ENCODE data around the gene ZNF205. TPM values are rescaled to one million over a fixed set of nuclear protein-coding genes. Genes with fewer than 3 reads are reported as not detected.

Gene ZNF205
- total RNA-seq, 1 donor from 2014 or later, result 12.9 TPM

- H3K27ac Mint-ChIP-seq (ENCODE audit: unreplicated experiment), result peak overlapping the region; percentile 97
- no peaks in the 10 kb centered on the region for H3K27me3 Mint-ChIP-seq (ENCODE audit: low read depth)
- H3K4me1 Mint-ChIP-seq (ENCODE audit: low read depth), result peaks cover 20% of the 10 kb centered on the region
- peak overlapping the region; percentile 90 for H3K4me3 Mint-ChIP-seq (ENCODE audit: unreplicated experiment)
- peak; percentile 32 for TF ChIP-seq CTCF (IDR thresholded peaks at IDR 0.05)
- H3K9me3 Mint-ChIP-seq (ENCODE audit: low read depth), result no peaks in the 10 kb centered on the region
- H3K36me3 Mint-ChIP-seq (ENCODE audit: low read depth), result no peaks in the 10 kb centered on the region
- no peak for DNase-seq (ENCODE audit: low spot score)
Observed at GRCh38 chr16:3158510-3159314, 46.3 kb downstream of the ZNF205 start.

GRCh38 chr16:3161235-3162018 lies 49.0 kb downstream of the ZNF205 start:
- no peak overlapping the region for H3K4me3 Mint-ChIP-seq (ENCODE audit: unreplicated experiment)
- no peak for TF ChIP-seq CTCF (IDR thresholded peaks at IDR 0.05)
- H3K36me3 Mint-ChIP-seq (ENCODE audit: low read depth), result no peaks in the 10 kb centered on the region
- peaks cover 26% of the 10 kb centered on the region for H3K4me1 Mint-ChIP-seq (ENCODE audit: low read depth)
- H3K27me3 Mint-ChIP-seq (ENCODE audit: low read depth), result no peaks in the 10 kb centered on the region
- H3K9me3 Mint-ChIP-seq (ENCODE audit: low read depth), result no peaks in the 10 kb centered on the region
- DNase-seq (ENCODE audit: low spot score), result no peak
- no peak overlapping the region for H3K27ac Mint-ChIP-seq (ENCODE audit: unreplicated experiment)

- H3K4me1 Mint-ChIP-seq (ENCODE audit: low read depth), result peaks cover 9% of the 10 kb centered on the region
- no peaks in the 10 kb centered on the region for H3K9me3 Mint-ChIP-seq (ENCODE audit: low read depth)
- H3K27ac Mint-ChIP-seq (ENCODE audit: unreplicated experiment), result no peak overlapping the region
- H3K36me3 Mint-ChIP-seq (ENCODE audit: low read depth), result no peaks in the 10 kb centered on the region
- DNase-seq (ENCODE audit: low spot score), result no peak
- H3K27me3 Mint-ChIP-seq (ENCODE audit: low read depth), result no peaks in the 10 kb centered on the region
- TF ChIP-seq CTCF (IDR thresholded peaks at IDR 0.05), result no peak
- no peak overlapping the region for H3K4me3 Mint-ChIP-seq (ENCODE audit: unreplicated experiment)
Observed at GRCh38 chr16:3164121-3164991, 52.0 kb downstream of the ZNF205 start.

DNA sequence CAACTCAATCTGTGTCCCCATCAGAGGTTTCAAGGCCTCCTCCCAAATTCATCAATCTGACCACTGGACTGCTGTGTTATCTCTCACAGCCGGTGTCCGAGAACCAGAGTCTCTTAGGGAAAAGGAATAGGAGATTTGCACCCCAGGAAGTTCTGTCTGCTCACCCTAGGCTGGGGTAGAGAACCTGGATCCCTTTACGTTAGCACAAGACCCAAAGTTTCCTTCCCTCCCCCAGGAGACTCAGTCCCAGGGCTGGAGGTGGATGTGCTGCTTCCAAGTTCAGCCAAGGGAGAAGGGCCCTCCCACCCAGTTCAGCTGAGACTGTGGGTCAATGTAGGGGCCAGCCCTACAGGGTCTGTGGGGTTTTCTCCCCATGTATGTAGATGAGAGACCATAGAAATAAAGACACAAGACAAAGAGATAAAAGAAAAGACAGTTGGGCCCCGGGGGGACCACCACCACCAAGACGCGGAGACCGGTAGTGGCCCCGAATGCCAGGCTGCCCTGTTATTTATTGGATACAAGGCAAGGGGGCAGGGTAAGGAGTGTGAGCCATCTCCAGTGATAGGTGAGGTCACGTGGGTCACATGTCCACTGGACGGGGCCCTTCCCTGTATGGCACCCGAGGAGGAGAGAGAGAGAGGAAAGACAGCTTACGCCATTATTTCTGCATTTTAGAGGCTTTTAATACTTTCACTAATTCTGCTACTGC lies 52.9 kb downstream of the ZNF205 start:
- peak overlapping the region; percentile 24 for H3K27ac Mint-ChIP-seq (ENCODE audit: unreplicated experiment)
- no peak overlapping the region for H3K4me3 Mint-ChIP-seq (ENCODE audit: unreplicated experiment)
- no peak for DNase-seq (ENCODE audit: low spot score)
- no peaks in the 10 kb centered on the region for H3K27me3 Mint-ChIP-seq (ENCODE audit: low read depth)
- H3K4me1 Mint-ChIP-seq (ENCODE audit: low read depth), result peaks cover 6% of the 10 kb centered on the region
- no peaks in the 10 kb centered on the region for H3K9me3 Mint-ChIP-seq (ENCODE audit: low read depth)
- no peaks in the 10 kb centered on the region for H3K36me3 Mint-ChIP-seq (ENCODE audit: low read depth)
- TF ChIP-seq CTCF (IDR thresholded peaks at IDR 0.05), result no peak
